Activated CD4-positive, CD25-positive, alpha-beta regulatory T cell (primary cell): ENCODE measurements around the gene GRAMD1A.
A peak's percentile ranks its signal among the peaks of the same experiment; 100 is the strongest.
"Not testable (repeated sequence)": the region's sequence is repeated elsewhere in the genome, so short reads cannot be mapped to it uniquely, and the experiment has no call there.

Experiments used
- DNase-seq, 4 experiments: peaks; one replicate each; lab custom pipeline; 2025; lab: John Stamatoyannopoulos, UW

GRAMD1A gene

GRCh38 chr19:34999498-35000337, at the start of gene GRAMD1A:
TSS of gene GRAMD1A (plus strand) at chr19:35000323. CDS start at chr19:35000479, 156 bp downstream.
- peak; percentile 44 to 58 (median 55) for DNase-seq

GRCh38 chr19:34953092-34953491, 47.0 kb upstream of the GRAMD1A start:
- DNase-seq = no peak

- DNase-seq = no peak
Observed at GRCh38 chr19:34957830-34958751, 42.0 kb upstream of the GRAMD1A start.

GRCh38 chr19:34959021-34959420, 41.1 kb upstream of the GRAMD1A start:
- no peak for DNase-seq

- no peak for DNase-seq
Observed at GRCh38 chr19:34960103-34960805, 39.9 kb upstream of the GRAMD1A start.

- no peak for DNase-seq
Observed at GRCh38 chr19:34960940-34961679, 39.0 kb upstream of the GRAMD1A start.

- no peak for DNase-seq
Observed at GRCh38 chr19:34961775-34962686, 38.1 kb upstream of the GRAMD1A start.

- no peak for DNase-seq
Observed at GRCh38 chr19:34962687-34963572, 37.2 kb upstream of the GRAMD1A start.

- DNase-seq = peak; percentile 16 to 31 (median 19)
Observed at GRCh38 chr19:34963573-34964406, 36.3 kb upstream of the GRAMD1A start, which contains the start of gene ZNF792. TSS of gene ZNF792 (minus strand) at chr19:34964229. CDS start at chr19:34963662, 567 bp downstream.

- no peak for DNase-seq
Observed at GRCh38 chr19:34964598-34964997, 35.5 kb upstream of the GRAMD1A start.

GRCh38 chr19:34965505-34965904, 34.6 kb upstream of the GRAMD1A start:
- not testable (repeated sequence) for DNase-seq

- no peak for DNase-seq
Observed at GRCh38 chr19:34967551-34967950, 32.6 kb upstream of the GRAMD1A start.

GRCh38 chr19:34969721-34970120, 30.4 kb upstream of the GRAMD1A start:
- DNase-seq = no peak

- DNase-seq = not testable (repeated sequence)
Observed at GRCh38 chr19:34970185-34970780, 29.8 kb upstream of the GRAMD1A start.

GRCh38 chr19:34972163-34972705, 27.9 kb upstream of the GRAMD1A start:
- DNase-seq = no peak

GRCh38 chr19:34974646-34975045, 25.5 kb upstream of the GRAMD1A start:
- no peak for DNase-seq

GRCh38 chr19:34975056-34975455, 25.1 kb upstream of the GRAMD1A start:
- DNase-seq = no peak
